A673 (cell line): ENCODE measurements around the gene TRPM2. TPM values are rescaled to one million over a fixed set of nuclear protein-coding genes. Genes with fewer than 3 reads are reported as not detected.

Experiments used
- BruUV-seq: library from RNA; stranded (reverse); fragments of 400-500 nt; replicated peaks from 2 replicates; lab custom pipeline; 2021; lab: Mats Ljungman, UMichigan
- CTCF ChIA-PET: fragments of 300-600 bp; sonication (Branson Sonifier 250); formaldehyde crosslinking; loops from one replicate; lab custom pipeline; 2022; ENCODE audit warnings: antibody characterized with exemption; lab: Charles Lee
- POLR2A ChIA-PET: fragments of 300-600 bp; sonication (Branson Sonifier 250); formaldehyde crosslinking; loops from one replicate; lab custom pipeline; 2022; ENCODE audit warnings: antibody characterized with exemption; ENCODE audit not compliant: low non-redundant PET; lab: Charles Lee
- DNase-seq: peaks from one replicate; pipeline ENCODE4 v3.0.0-alpha.2; 2015; ENCODE audit warnings: low spot score
- H3K27ac ChIP-seq: fragments of 200-600 bp; sonication (generic); 2 replicates; pipeline ENCODE4 v1.5.1; 2016; ENCODE audit warnings: mixed run types, low read depth, mild to moderate bottlenecking, mixed read lengths, antibody characterized with exemption, low read length; ENCODE audit not compliant: poor library complexity, severe bottlenecking
- H3K27me3 ChIP-seq: fragments of 200-600 bp; sonication (generic); replicated peaks from 2 replicates; pipeline ENCODE4 v1.6.1; 2017; ENCODE audit warnings: mixed run types, low read depth, mild to moderate bottlenecking, mixed read lengths, antibody characterized with exemption, low read length; ENCODE audit not compliant: insufficient read depth, poor library complexity
- H3K36me3 ChIP-seq: fragments of 200-600 bp; sonication (generic); 2 replicates; pipeline ENCODE4 v1.6.1; 2016; ENCODE audit warnings: mixed run types, mild to moderate bottlenecking, mixed read lengths, antibody characterized with exemption, low read length; ENCODE audit not compliant: insufficient read depth, poor library complexity, severe bottlenecking
- H3K4me1 ChIP-seq: fragments of 200-600 bp; sonication (generic); 2 replicates; pipeline ENCODE4 v1.6.1; 2017; ENCODE audit warnings: mixed run types, mild to moderate bottlenecking, mixed read lengths, antibody characterized with exemption, low read length; ENCODE audit not compliant: insufficient read depth, poor library complexity, severe bottlenecking
- H3K4me3 ChIP-seq: fragments of 200-600 bp; sonication (generic); 2 replicates; pipeline ENCODE4 v1.5.1; 2016; ENCODE audit warnings: low read depth, mixed run types, mild to moderate bottlenecking, mixed read lengths, low read length; ENCODE audit not compliant: poor library complexity, severe bottlenecking
- H3K9me3 ChIP-seq: fragments of 200-600 bp; sonication (generic); 2 replicates; pipeline ENCODE4 v1.6.1; 2016; ENCODE audit warnings: mixed run types, low read depth, mild to moderate bottlenecking, mixed read lengths, antibody characterized with exemption, low read length; ENCODE audit not compliant: poor library complexity, severe bottlenecking
- EZH2 ChIP-seq: fragments of 200-600 bp; sonication (generic); IDR thresholded peaks from 2 replicates; pipeline ENCODE4 v1.6.1; 2017; ENCODE audit warnings: borderline replicate concordance, low read depth, mild to moderate bottlenecking, mixed read lengths, antibody characterized with exemption, low read length; ENCODE audit not compliant: poor library complexity, severe bottlenecking
- intact Hi-C: fragments of 100-400 bp; cut with micrococcal nuclease; formaldehyde crosslinking; loops from one replicate; pipeline ENCODE4 v1.10.0; 2022; ENCODE audit not compliant: unreplicated experiment
- total RNA-seq: library from RNA; stranded (reverse); gene quantifications from 2 replicates; pipeline ENCODE4 v1.2.3, GENCODE V29; 2021
- TF ChIP-seq, protein P1 (sequence below): fragments of 300-800, 200-600 bp; sonication (generic); conservative IDR thresholded peaks from 2 replicates; pipeline ENCODE4 v1.5.1; 2017; ENCODE audit warnings: low read depth, mild to moderate bottlenecking, antibody characterized with exemption, low read length, moderate library complexity, mixed read lengths

TRPM2 gene
- total RNA-seq, 1 experiment from 2014 or later, result 0.21 TPM

DNA sequence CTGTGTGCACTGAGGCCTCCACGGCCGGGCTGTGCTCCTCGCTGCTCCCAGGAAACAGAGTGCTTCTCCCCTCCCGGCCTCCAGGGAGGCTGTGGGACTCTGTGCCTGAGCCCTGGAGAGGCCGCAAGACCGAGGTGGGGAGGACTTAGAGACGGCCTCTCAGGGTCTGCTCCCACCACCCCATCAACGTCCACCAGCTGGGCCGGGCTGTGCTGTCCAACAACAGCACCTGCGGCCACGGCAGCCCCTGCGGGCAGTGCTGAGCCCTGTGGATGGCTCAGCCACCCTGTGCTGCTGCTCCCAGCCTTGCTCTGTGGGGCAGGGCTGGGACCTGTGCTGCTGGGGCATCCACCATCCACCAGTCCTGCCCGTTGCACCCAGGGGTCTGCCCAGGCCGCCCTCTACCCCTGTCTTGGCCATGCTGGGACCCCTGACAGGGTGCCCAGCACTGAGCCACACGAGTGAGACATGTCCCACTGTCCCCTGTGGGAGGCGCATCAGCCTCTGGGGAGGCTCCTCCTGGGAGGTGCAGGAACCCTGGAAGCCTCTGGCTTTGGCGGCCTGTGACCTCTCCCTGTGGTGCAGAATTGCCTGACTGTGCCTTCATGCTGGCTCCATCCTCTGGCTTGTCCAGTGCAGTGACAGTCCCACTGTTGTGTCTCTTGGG is 70.7 kb downstream of the TRPM2 start:
- intact Hi-C loops, result no loop called here
- TF ChIP-seq, protein P1, sequence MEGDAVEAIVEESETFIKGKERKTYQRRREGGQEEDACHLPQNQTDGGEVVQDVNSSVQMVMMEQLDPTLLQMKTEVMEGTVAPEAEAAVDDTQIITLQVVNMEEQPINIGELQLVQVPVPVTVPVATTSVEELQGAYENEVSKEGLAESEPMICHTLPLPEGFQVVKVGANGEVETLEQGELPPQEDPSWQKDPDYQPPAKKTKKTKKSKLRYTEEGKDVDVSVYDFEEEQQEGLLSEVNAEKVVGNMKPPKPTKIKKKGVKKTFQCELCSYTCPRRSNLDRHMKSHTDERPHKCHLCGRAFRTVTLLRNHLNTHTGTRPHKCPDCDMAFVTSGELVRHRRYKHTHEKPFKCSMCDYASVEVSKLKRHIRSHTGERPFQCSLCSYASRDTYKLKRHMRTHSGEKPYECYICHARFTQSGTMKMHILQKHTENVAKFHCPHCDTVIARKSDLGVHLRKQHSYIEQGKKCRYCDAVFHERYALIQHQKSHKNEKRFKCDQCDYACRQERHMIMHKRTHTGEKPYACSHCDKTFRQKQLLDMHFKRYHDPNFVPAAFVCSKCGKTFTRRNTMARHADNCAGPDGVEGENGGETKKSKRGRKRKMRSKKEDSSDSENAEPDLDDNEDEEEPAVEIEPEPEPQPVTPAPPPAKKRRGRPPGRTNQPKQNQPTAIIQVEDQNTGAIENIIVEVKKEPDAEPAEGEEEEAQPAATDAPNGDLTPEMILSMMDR, result no peak
- TF ChIP-seq EZH2, result no peak
- H3K4me1 ChIP-seq, result no peaks in the 10 kb centered on the region
- CTCF ChIA-PET, result no interaction called here
- H3K9me3 ChIP-seq, result no peaks in the 10 kb centered on the region
- H3K27me3 ChIP-seq, result no peaks in the 10 kb centered on the region
- H3K27ac ChIP-seq, result no peak overlapping the region
- H3K4me3 ChIP-seq, result no peak overlapping the region
- POLR2A ChIA-PET, result no interaction called here
- no TSS peak for BruUV-seq
- H3K36me3 ChIP-seq, result no peaks in the 10 kb centered on the region
- DNase-seq, result no peak

DNA sequence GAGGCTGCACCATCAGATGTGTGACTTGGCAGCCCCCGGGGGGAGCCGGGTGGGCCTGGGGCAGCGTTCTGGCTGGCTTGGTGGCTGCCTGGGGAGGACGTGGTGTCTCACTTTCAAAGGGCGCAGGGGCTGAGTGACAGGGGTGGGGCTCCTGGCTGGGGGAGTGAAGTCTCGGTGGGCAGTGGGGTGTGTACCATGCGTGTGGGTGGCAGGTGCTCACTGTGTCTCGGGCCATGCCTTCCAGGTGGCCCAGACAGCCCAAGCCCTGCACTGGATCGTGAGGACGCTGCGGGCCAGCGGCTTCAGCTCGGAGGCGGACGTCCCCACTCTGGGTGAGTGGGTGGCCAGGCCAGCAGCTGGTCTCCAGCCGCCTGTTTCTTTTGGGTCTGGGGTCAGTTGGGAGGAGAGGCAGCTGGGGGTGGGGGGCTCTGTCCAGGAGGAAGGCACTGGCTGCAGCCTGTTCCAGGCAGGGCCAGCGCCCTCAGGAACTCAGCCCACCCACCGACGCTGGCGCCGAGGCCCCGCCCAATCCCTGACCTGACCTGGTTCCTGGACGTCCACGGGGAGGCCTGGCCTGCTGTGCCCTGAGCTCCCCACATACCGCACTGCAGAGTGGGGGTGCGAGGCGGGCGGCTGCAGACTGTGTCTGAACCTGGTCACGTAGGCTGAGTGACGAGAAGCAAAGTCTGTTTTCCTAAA is 71.3 kb downstream of the TRPM2 start:
- Histone ChIP-seq H3K4me1 (no peaks in the 10 kb centered on the region), H3K27me3 (no peaks in the 10 kb centered on the region), H3K4me3 (no peak overlapping the region), H3K27ac (no peak overlapping the region), H3K36me3 (no peaks in the 10 kb centered on the region), H3K9me3 (peaks cover 2% of the 10 kb centered on the region)
- intact Hi-C loops, result no loop called here
- TF ChIP-seq, protein P1, result no peak
- no TSS peak for BruUV-seq
- ChIA-PET POLR2A (no interaction called here), CTCF (no interaction called here)
- no peak for DNase-seq

DNA sequence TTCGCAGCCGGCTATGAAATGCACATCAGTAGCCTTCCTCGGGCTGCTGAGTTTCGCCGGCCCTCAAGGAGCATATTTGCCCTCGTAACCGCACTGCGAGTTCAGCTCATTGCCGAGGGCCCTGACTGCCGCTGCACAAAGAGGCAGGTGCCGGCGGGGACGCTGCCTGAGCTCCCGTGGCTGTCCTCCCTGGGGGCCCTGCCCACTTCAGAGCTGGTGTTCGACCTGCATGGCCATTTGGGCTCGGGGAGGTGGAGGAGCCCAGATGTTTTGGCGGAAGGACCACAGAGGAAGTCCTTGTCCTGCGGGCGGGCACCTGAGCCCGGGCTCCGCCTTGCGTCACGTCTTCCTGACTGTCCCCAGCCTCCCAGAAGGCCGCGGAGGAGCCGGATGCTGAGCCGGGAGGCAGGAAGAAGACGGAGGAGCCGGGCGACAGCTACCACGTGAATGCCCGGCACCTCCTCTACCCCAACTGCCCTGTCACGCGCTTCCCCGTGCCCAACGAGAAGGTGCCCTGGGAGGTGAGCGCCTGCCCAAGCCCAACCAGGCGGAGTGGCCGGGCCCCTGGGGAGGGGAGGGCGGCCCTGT is 72.0 kb downstream of the TRPM2 start:
- intact Hi-C loops, result no loop called here
- no peak overlapping the region for H3K27ac ChIP-seq
- CTCF ChIA-PET, result no interaction called here

More for the DNA sequence above, 72.0 kb downstream of the TRPM2 start:
- TF ChIP-seq EZH2, result no peak
- TF ChIP-seq, protein P1, result no peak
- no peak overlapping the region for H3K4me3 ChIP-seq
- POLR2A ChIA-PET, result no interaction called here
- no peaks in the 10 kb centered on the region for H3K36me3 ChIP-seq
- no peak for DNase-seq
- no peaks in the 10 kb centered on the region for H3K27me3 ChIP-seq
- no peaks in the 10 kb centered on the region for H3K4me1 ChIP-seq
- H3K9me3 ChIP-seq, result peaks cover 6% of the 10 kb centered on the region
- BruUV-seq, result no TSS peak
